Stimulated activated naive CD8-positive, alpha-beta T cell treated with anti-CD3 and anti-CD28 coated beads, Interleukin-15, Interleukin-2, amounts not matched to agents 100 U/mL and 50 U/mL, for 24 hours (primary cell): ENCODE data around the gene UMODL1.
A peak's percentile ranks its signal among the peaks of the same experiment; 100 is the strongest.
"Not testable (repeated sequence)": the region's sequence is repeated elsewhere in the genome, so short reads cannot be mapped to it uniquely, and the experiment has no call there.

Experiments
- ATAC-seq: fragments of 150-1000 bp; cut with Tn5 transposase; one replicate; pipeline ENCODE4 v1.10.0; 2021
- DNase-seq: peaks from one replicate; pipeline ENCODE4 v3.0.0; 2021

Gene UMODL1

GRCh38 chr21:42115136-42115683 lies 44.1 kb downstream of the UMODL1 start:
- DNase-seq (no peak), ATAC-seq (no peak)

DNA sequence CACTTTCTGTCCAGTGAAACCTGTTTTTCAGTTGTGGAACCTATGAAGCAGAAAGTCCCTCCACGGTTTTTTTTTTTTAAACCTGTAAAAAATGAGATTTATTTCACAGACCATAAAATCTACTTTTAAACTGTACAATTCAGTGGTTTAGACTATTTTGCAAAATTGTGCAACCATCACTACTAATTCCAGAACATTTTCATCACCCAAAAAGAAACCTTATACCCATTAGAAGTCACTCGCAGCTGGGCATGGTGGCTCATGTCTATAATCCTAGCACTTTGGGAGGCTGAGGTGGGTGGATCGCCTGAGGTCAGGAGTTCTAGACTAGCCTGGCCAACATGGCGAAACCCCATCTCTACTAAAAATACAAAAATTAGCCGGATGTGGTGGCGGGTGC lies 45.4 kb downstream of the UMODL1 start:
- not testable (repeated sequence) for DNase-seq, ATAC-seq

DNA sequence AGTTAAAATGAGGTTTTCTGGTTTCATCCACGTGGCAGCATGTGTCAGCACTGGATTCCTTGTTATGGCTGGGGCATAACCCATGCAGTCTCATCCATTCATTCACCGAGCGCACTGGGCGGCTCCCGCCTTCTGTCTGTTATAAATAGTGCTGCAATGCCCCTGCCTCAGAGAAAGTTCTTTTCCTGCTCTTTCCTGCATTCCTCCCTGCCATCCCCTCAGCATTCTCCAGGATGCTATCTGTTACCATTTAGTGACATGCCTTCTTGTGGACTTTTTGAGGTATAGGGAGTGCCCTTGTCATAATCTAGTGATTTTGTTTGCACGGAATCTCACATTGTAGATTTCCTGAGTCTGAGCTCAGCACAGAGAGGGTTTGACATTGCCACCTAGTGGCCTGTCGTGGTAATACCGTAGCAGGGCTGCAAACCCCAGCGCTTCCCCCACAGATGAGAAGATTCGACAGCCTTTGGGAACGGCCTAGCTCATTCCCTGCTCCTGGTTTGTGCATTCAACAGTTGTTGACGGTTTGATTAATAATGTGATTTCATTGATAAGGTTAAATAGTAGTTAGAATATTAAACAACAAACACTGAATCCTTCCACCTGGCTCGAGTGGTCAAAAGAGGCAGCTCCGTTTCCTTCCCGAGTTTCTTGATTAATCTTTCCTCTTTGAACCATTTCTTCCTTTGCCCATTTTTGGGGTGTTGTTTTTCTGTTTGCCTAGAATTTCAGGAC lies 46.3 kb downstream of the UMODL1 start:
- peak; percentile 77 for ATAC-seq
- peak; percentile 83 for DNase-seq

GRCh38 chr21:42117967-42118780 lies 47.1 kb downstream of the UMODL1 start:
- DNase-seq (no peak), ATAC-seq (no peak)

- ATAC-seq: no peak
- DNase-seq: no peak
These were observed 47.8 kb downstream of the UMODL1 start for GRCh38 chr21:42118901-42119300.

DNA sequence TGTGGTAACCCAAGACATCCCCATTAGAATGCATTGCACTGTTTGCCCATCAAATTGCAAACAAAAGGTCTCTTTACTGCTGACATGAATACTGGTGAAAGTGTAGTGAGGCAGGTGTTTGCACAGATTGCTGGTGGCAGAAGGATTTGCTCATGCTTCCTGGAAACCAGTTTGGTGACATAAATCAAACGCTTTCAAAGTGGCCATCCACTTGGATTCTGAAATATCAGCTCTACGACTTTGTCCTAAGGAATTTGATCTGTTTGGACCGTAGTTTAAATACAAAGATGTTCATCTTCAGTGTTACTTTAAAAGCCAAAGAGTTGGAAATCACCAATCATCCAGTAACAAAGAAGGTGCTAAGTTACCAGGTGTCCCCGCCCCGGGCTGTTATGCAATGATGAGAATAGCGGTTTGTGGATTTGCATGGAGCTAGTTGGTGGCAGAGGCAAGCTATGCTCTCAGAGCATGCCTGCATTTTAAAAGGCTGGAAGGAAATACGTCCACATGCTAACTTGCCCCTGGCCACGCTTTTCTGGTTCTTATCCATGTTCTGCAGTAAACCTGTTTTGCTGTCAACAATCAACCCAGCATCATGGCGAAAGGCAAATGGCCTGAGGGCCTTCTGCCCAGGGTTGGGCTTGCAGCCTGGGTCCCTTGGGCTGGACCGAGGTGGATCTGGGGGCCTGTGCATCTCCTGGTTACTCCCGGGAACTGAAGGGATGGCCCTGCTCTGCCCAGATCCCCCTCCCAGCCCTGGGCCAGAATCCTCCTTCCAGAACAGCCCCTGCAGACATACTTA lies 49.2 kb downstream of the UMODL1 start:
- ATAC-seq (no peak), DNase-seq (no peak)

DNA sequence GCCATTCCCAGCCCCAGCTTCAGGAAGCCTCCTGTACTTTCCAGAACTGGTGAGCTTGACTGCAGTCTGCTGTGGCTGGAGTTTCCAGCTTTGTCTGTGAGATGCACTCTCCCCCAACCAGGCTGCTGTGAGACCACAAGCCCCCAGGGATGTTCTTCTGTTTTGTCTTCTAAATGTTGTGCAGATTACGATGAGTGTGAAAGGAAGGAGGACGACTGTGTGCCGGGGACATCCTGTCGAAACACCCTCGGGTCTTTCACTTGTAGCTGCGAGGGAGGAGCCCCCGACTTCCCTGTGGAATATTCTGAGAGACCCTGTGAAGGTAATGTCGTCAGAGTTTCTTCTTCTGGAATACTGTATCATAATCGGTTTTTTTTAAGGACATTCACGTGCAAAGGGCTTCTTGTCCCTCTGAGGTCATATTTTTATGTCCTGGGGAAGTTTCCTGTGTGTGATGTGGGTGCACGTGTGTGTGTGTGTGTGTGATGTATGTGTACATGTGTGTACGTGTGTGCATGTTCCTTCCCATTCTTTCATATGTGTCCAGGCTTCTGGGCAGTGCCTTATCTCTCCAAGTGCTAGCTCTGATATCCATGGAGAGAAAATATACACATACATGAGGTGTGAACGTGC lies 49.9 kb downstream of the UMODL1 start:
- no peak for ATAC-seq

DNA sequence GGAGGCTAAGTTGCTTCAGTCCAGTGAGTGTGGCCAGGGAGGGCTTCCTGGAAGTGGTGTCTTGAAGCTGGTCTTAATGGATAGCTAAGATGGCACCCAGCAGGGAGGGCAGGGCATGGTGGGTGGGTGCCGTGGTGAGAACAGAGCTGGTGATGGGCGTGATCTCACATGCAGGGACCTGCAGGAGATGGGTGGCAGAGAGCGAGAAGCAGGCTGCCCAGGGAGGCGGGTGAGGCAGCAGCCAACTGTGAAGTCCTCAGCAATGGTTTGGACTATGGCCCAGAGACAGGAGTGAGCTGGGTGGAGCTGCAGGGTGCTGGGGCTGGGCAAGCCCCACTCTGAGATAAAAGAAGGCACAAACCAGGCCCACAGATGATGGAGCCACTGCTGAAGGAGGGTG lies 50.7 kb downstream of the UMODL1 start:
- no peak for DNase-seq
- ATAC-seq: no peak

More for the DNA sequence above, 49.9 kb downstream of the UMODL1 start:
- DNase-seq: no peak

GRCh38 chr21:42122398-42122797 lies 51.3 kb downstream of the UMODL1 start:
- DNase-seq (no peak), ATAC-seq (no peak)

DNA sequence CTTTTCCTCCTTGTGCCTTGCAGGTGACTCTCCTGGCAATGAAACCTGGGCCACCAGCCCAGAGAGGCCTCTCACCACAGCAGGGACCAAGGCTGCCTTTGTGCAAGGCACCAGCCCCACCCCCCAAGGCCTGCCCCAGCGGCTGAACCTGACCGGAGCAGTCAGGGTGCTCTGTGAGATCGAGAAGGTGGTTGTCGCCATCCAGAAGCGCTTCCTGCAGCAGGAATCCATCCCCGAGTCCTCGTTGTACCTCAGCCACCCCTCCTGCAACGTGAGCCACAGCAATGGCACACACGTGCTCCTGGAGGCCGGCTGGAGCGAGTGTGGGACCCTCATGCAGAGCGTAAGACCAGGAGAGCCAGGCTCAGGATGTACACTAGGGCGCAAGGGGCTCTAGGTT lies 51.7 kb downstream of the UMODL1 start:
- no peak for ATAC-seq
- no peak for DNase-seq

- DNase-seq: no peak
- no peak for ATAC-seq
These were observed 52.2 kb downstream of the UMODL1 start for GRCh38 chr21:42123219-42123908.

GRCh38 chr21:42124081-42124480 lies 53.0 kb downstream of the UMODL1 start:
- ATAC-seq (no peak), DNase-seq (no peak)

- no peak for ATAC-seq
- DNase-seq: no peak
These were observed 53.9 kb downstream of the UMODL1 start for GRCh38 chr21:42124826-42125570.

- ATAC-seq: no peak
These were observed 54.7 kb downstream of the UMODL1 start for GRCh38 chr21:42125571-42126544.

GRCh38 chr21:42127164-42128150 lies 56.3 kb downstream of the UMODL1 start:
- no peak for ATAC-seq
- DNase-seq: no peak

More at GRCh38 chr21:42125571-42126544, 54.7 kb downstream of the UMODL1 start:
- DNase-seq: no peak

DNA sequence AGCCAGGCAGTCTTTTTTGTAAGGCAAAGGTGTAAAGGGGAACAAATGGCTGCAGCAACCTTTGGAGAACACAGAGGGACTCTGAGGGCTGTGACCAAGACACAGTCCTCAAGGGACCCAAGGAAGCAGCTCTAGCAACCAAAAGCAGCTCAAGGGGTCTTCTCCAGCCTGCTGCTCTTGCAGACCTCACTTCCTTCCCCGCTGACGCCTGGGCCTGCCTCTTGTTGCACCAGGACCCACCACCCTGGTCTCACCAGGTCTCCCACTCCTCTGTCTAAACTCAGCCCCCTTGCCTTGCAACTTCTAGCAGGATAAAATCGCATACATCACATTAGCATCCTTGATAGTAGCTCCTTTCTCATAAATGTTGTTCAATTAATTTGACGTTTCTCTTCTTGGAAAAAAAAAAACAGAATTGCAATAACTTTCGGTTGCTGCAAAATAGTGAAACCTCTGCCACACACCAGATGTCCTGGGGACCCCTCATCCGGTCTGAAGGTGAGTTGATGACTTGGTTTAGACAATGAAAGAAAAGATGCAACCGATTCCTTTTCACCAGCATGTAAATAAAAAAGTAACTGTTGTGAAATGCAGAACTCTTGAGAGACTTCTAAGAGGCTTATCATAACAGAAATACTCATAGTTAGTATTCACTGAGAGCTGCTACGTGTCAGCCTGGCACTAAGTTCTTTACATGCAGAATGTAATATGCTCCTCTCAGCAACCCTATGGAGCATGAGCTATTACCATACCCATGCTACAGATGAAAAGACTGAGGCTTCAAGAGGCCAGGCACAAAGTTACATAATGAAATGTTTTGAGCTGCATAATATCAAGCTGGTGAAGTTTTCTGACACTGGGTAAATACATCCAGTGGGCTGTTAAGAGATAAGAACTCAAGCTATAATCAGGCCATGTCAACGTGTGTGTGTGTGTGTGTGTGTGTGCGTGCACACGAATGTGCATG lies 58.5 kb downstream of the UMODL1 start:
- ATAC-seq: no peak

GRCh38 chr21:42130441-42130840 lies 59.3 kb downstream of the UMODL1 start:
- no peak for DNase-seq
- no peak for ATAC-seq

More for the DNA sequence above, 58.5 kb downstream of the UMODL1 start:
- no peak for DNase-seq
